Natural killer cell (primary cell): ENCODE data around the gene CCND3. TPM values are rescaled to one million over a fixed set of nuclear protein-coding genes. Genes with fewer than 3 reads are reported as not detected.
A peak's percentile ranks its signal among the peaks of the same experiment; 100 is the strongest.

Source experiments
- ATAC-seq, 3 donors: fragments of 150-1000 bp in 2 of 3; fragments of 200-7000 bp in 1 of 3; cut with Tn5 transposase; 1 replicate in 1 of 3; 2 replicates in 2 of 3; pipeline ENCODE4 v1.10.0; 2021; ENCODE audit warnings: mild to moderate bottlenecking in 2 of 3, moderate library complexity in 2 of 3
- DNase-seq, 2 donors: peaks; one replicate each; pipeline versions ENCODE4 v3.0.0 to v3.0.0-alpha.2; 2013 to 2021; ENCODE audit warnings: mixed read lengths in 1 of 2
- H3K27ac ChIP-seq: one replicate; pipeline ENCODE4 v1.5.1; 2013; ENCODE audit warnings: mild to moderate bottlenecking, low read length
- H3K27me3 ChIP-seq: one replicate; pipeline ENCODE4 v1.6.1; 2013; ENCODE audit warnings: low read length; ENCODE audit not compliant: control insufficient read depth, insufficient read depth
- H3K36me3 ChIP-seq: one replicate; pipeline ENCODE4 v1.6.1; 2013; ENCODE audit warnings: low read length; ENCODE audit not compliant: control insufficient read depth, insufficient read depth
- H3K4me1 ChIP-seq: one replicate; pipeline ENCODE4 v1.6.1; 2013; ENCODE audit warnings: low read length; ENCODE audit not compliant: control insufficient read depth, insufficient read depth
- H3K4me3 ChIP-seq: one replicate; pipeline ENCODE4 v1.5.1; 2013; ENCODE audit warnings: low read length
- H3K9me3 ChIP-seq: one replicate; pipeline ENCODE4 v1.6.1; 2013; ENCODE audit warnings: low read length; ENCODE audit not compliant: control insufficient read depth, insufficient read depth
- H3K27ac Mint-ChIP-seq, 2 donors: one replicate each; pipeline ENCODE4 v1.8.0; 2022; ENCODE audit warnings: mild to moderate bottlenecking in 2 of 2, mixed read lengths in 2 of 2, moderate library complexity in 1 of 2
- H3K27me3 Mint-ChIP-seq, 2 donors: one replicate each; pipeline ENCODE4 v1.8.0; 2022; ENCODE audit warnings: low read depth in 2 of 2, mixed read lengths in 2 of 2
- H3K36me3 Mint-ChIP-seq: one replicate; pipeline ENCODE4 v1.8.0; 2022; ENCODE audit warnings: mixed read lengths
- H3K4me1 Mint-ChIP-seq, 2 donors: one replicate each; pipeline ENCODE4 v1.8.0; 2022; ENCODE audit warnings: mixed read lengths in 2 of 2
- H3K4me3 Mint-ChIP-seq: one replicate; pipeline ENCODE4 v1.8.0; 2022; ENCODE audit warnings: mild to moderate bottlenecking, moderate library complexity, mixed read lengths
- H3K9me3 Mint-ChIP-seq, 2 donors: one replicate each; pipeline ENCODE4 v1.8.0; 2022; ENCODE audit warnings: mixed read lengths in 2 of 2
- CTCF ChIP-seq: fragments of 200-600 bp; IDR thresholded peaks from one replicate; pipeline ENCODE4 v1.8.0; 2022; ENCODE audit warnings: antibody characterized with exemption
- WGBS: methylation state at CpG from one replicate; pipeline ENCODE4 v1.1.7; 2013; ENCODE audit warnings: missing lambda C conversion rate; ENCODE audit not compliant: insufficient coverage; 5-methylcytosine and 5-hydroxymethylcytosine counted together
- intact Hi-C: fragments of 100-400 bp; cut with micrococcal nuclease; formaldehyde crosslinking; loops from one replicate; pipeline ENCODE4 v1.14.2; 2022
- total RNA-seq, 4 donors: library from RNA; stranded (reverse); fragments of 120-200 nt in 1 of 4; gene quantifications; one replicate each; pipeline versions ENCODE4 v1.2.3 to v1.2.4, GENCODE V29; 2013 to 2022

CCND3 gene
- total RNA-seq, 3 donors from 2014 or later (not counting 1 experiment from before 2014, with no cell fraction given): 409 to 438 (median 438) TPM

- H3K9me3 Mint-ChIP-seq: no peaks in the 10 kb centered on the region
- no peaks in the 10 kb centered on the region for H3K9me3 ChIP-seq
- H3K27me3 ChIP-seq: no peaks in the 10 kb centered on the region
- WGBS: under 1% methylated on average over 52 of the region's 55 CpGs
- peak; percentile 88 to 96 (median 90) for ATAC-seq
- no peaks in the 10 kb centered on the region for H3K36me3 ChIP-seq
- peak within 1 kb of the TSS; percentile 85 for H3K27ac ChIP-seq
- no peaks in the 10 kb centered on the region for H3K36me3 Mint-ChIP-seq
- H3K4me3 Mint-ChIP-seq: no peak within 1 kb of the TSS
- H3K4me3 ChIP-seq: peak within 1 kb of the TSS; percentile 86
- intact Hi-C loops: loop anchor here (1.0 kb wide), 4 partner anchors 26 to 149 kb away; partner anchors contain the start of genes BYSL, MED20 and TOMM6
- TF ChIP-seq CTCF: no peak
- H3K27me3 Mint-ChIP-seq: no peaks in the 10 kb centered on the region
- DNase-seq: peak; percentile 92 to 95
- peaks cover 11 to 13% of the 10 kb centered on the region in 2 donors for H3K4me1 Mint-ChIP-seq
- H3K27ac Mint-ChIP-seq: no peak within 1 kb of the TSS
- peaks cover 14% of the 10 kb centered on the region for H3K4me1 ChIP-seq
Measured at GRCh38 chr6:41895300-41896233, 46.0 kb downstream of the CCND3 start, which contains the start of gene USP49. TSS of gene USP49 (minus strand) at chr6:41895375. CDS start at chr6:41806983, 88,392 bp downstream.

- no peak overlapping the region for H3K27ac Mint-ChIP-seq
- peak; percentile 28 to 40 (median 34) for ATAC-seq
Measured at GRCh38 chr6:41894366-41895299, 47.0 kb downstream of the CCND3 start.

GRCh38 chr6:41892921-41893564, 48.6 kb downstream of the CCND3 start:
- no peak for TF ChIP-seq CTCF
- WGBS: 70% methylated on average over 4 of the region's 4 CpGs
- H3K27ac Mint-ChIP-seq: no peak overlapping the region
- no peak overlapping the region for H3K4me3 Mint-ChIP-seq
- no peak for ATAC-seq
- intact Hi-C loops: no loop called here
- peaks cover 11 to 13% of the 10 kb centered on the region in 2 donors for H3K4me1 Mint-ChIP-seq
- Histone ChIP-seq H3K4me3 (no peak overlapping the region), H3K4me1 (peaks cover 14% of the 10 kb centered on the region), H3K27me3 (no peaks in the 10 kb centered on the region), H3K27ac (no peak overlapping the region), H3K9me3 (no peaks in the 10 kb centered on the region), H3K36me3 (no peaks in the 10 kb centered on the region)
- H3K27me3 Mint-ChIP-seq: no peaks in the 10 kb centered on the region
- no peaks in the 10 kb centered on the region for H3K9me3 Mint-ChIP-seq
- DNase-seq: no peak
- H3K36me3 Mint-ChIP-seq: no peaks in the 10 kb centered on the region

More at GRCh38 chr6:41894366-41895299, 47.0 kb downstream of the CCND3 start:
- Histone ChIP-seq H3K4me1 (peaks cover 14% of the 10 kb centered on the region), H3K27ac (no peak overlapping the region), H3K36me3 (no peaks in the 10 kb centered on the region), H3K27me3 (no peaks in the 10 kb centered on the region), H3K9me3 (no peaks in the 10 kb centered on the region), H3K4me3 (peak overlapping the region; percentile 86)
- no peaks in the 10 kb centered on the region for H3K27me3 Mint-ChIP-seq
- peaks cover 11 to 13% of the 10 kb centered on the region in 2 donors for H3K4me1 Mint-ChIP-seq
- DNase-seq: peak; percentile 18 to 34
- no peaks in the 10 kb centered on the region for H3K9me3 Mint-ChIP-seq
- no peak for TF ChIP-seq CTCF
- no peaks in the 10 kb centered on the region for H3K36me3 Mint-ChIP-seq
- intact Hi-C loops: loop anchor here (1.0 kb wide), 4 partner anchors 27 to 150 kb away; partner anchors contain the start of genes BYSL, MED20 and TOMM6
- H3K4me3 Mint-ChIP-seq: no peak overlapping the region
- 3% methylated on average over 49 of the region's 56 CpGs for WGBS
